GM19438 (cell line): ENCODE results near the gene HAUS7.

Source experiments
- ATAC-seq: cut with Tn5 transposase; IDR thresholded peaks from one replicate; pipeline ENCODE4 v1.9.1; 2021; ENCODE audit warnings: low read depth; ENCODE audit not compliant: unreplicated experiment

The HAUS7 gene

GRCh38 chrX:153470411-153471363 is at the start of gene HAUS7:
TSS of gene HAUS7 (minus strand) at chrX:153470576. CDS start at chrX:153470557, 19 bp downstream.
- ATAC-seq = peak; percentile 78

- ATAC-seq = no peak
Measured at GRCh38 chrX:153519569-153520286, 49.4 kb upstream of the HAUS7 start.

GRCh38 chrX:153517946-153518834 is 47.8 kb upstream of the HAUS7 start:
- ATAC-seq = no peak

- no peak for ATAC-seq
Measured at GRCh38 chrX:153517423-153517822, 47.0 kb upstream of the HAUS7 start, which contains the start of gene ATP2B3. TSS of gene ATP2B3 (plus strand) at chrX:153517642. CDS start at chrX:153536248, 18,606 bp downstream.

GRCh38 chrX:153516073-153516472 is 45.7 kb upstream of the HAUS7 start:
- no peak for ATAC-seq

GRCh38 chrX:153515435-153515834 is 45.1 kb upstream of the HAUS7 start:
- no peak for ATAC-seq

GRCh38 chrX:153514259-153514658 is 43.9 kb upstream of the HAUS7 start:
- no peak for ATAC-seq

GRCh38 chrX:153513265-153513664 is 42.9 kb upstream of the HAUS7 start:
- ATAC-seq = no peak

GRCh38 chrX:153512501-153512893 is 42.1 kb upstream of the HAUS7 start:
- ATAC-seq = no peak

- ATAC-seq = no peak
Measured at GRCh38 chrX:153511784-153512500, 41.6 kb upstream of the HAUS7 start.

- ATAC-seq = no peak
Measured at GRCh38 chrX:153510383-153510782, 40.0 kb upstream of the HAUS7 start.

GRCh38 chrX:153509592-153509991 is 39.2 kb upstream of the HAUS7 start:
- ATAC-seq = no peak

- ATAC-seq = peak; percentile 91
Measured at GRCh38 chrX:153507484-153508178, 37.3 kb upstream of the HAUS7 start.

- ATAC-seq = no peak
Measured at GRCh38 chrX:153505361-153505760, 35.0 kb upstream of the HAUS7 start.

- no peak for ATAC-seq
Measured at GRCh38 chrX:153504445-153505016, 34.2 kb upstream of the HAUS7 start.

- ATAC-seq = no peak
Measured at GRCh38 chrX:153502796-153503195, 32.4 kb upstream of the HAUS7 start.

- ATAC-seq = no peak
Measured at GRCh38 chrX:153502131-153502530, 31.8 kb upstream of the HAUS7 start.

GRCh38 chrX:153501530-153501929 is 31.2 kb upstream of the HAUS7 start:
- no peak for ATAC-seq
